AG04450 (cell line): ENCODE measurements around the gene CGB7. TPM values are rescaled to one million over a fixed set of nuclear protein-coding genes. Genes with fewer than 3 reads are reported as not detected.
A peak's percentile ranks its signal among the peaks of the same experiment; 100 is the strongest.

ENCODE experiments used
- CTCF ChIA-PET: fragments of 300-600, 350-600 bp; formaldehyde crosslinking; extraction: SDS; loops from one replicate; lab custom pipeline; 2022; ENCODE audit warnings: antibody characterized with exemption, inconsistent platforms; lab: Charles Lee
- POLR2A ChIA-PET: fragments of 350-600 bp; formaldehyde crosslinking; extraction: SDS; loops from one replicate; lab custom pipeline; 2021; ENCODE audit warnings: antibody characterized with exemption, inconsistent platforms; lab: Yijun Ruan, JAX
- DNase-seq: peaks from one replicate; pipeline ENCODE4 v3.0.0-alpha.2; 2011; ENCODE audit warnings: low read depth, low spot score
- H3K27ac ChIP-seq: one replicate; pipeline ENCODE4 v1.5.1; 2012; ENCODE audit warnings: low read depth, low read length, control low read depth
- H3K27me3 ChIP-seq: one replicate; pipeline ENCODE4 v1.6.0; 2012; ENCODE audit warnings: low read length; ENCODE audit not compliant: control insufficient read depth, insufficient read depth
- H3K4me3 ChIP-seq: 2 replicates; pipeline ENCODE4 v1.5.1; 2011; ENCODE audit warnings: mild to moderate bottlenecking, low read depth, low read length, control low read depth
- H3K9me3 ChIP-seq: 2 replicates; pipeline ENCODE4 v1.5.1; 2012; ENCODE audit warnings: low read length; ENCODE audit not compliant: control insufficient read depth, insufficient read depth
- polyA plus RNA-seq: library from polyadenylated mRNA; depleted of rRNA; stranded (reverse); fragments of >200 nt; gene quantifications from 2 replicates; pipeline ENCODE4 v1.2.3, GENCODE V29; 2011
- TF ChIP-seq, protein P1 (sequence below): IDR thresholded peaks from 2 replicates; pipeline ENCODE4 v1.5.1; 2011; ENCODE audit warnings: low read depth, low read length, control low read depth, inconsistent platforms

CGB7 gene
- polyA plus RNA-seq, 1 experiment, result 0.42 TPM

DNA sequence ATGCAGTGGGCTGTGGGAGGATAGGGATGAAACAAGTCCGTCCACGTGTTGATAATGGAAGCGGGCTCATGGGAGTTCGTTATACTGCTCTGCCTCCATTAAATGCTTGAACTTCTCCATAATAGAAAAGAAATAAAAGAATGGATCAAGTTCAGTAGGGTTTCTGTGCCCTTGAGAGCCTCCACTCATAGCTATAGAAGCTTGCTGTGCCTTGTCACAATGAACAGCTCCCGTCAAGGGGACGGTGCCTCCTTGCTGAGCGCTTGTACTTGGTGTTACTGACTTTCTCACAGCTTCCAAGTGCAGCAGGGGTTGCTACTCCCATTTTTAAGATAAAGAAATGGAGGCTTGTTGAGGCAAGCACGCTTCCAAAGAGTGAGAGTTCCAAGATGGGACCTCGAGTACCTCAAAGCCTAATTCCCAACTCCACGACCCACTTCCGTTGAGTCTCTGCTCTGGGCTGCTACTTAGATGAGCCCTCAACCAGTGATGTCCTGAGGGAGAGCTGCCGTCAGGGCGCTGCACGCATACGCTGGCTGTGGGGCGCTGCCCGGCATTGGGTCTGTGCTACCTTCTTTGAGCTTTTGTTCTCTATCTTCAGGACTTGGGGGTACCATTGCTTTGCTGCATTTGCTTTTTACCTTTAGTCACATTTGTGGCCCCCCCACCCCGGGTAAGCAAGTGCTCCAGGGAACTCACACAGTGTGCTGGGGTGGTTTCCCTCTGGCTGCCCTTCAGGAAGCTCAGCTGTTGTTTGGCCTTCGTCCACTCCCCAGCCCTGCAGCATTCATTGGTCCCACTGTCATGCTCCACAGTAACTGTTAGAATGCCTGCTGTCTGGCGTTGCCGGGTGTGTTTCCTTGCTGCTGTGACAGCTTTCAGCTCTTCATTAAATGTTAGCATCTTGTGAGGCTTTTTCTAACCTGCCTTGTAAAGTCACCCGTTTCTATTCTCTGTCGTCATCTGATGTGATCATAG lies 37.2 kb upstream of the CGB7 start:
- ChIA-PET CTCF (interaction anchor here (0.7 to 2.2 kb wide), 6 partner anchors 10 to 334 kb away, joined by 3 to 12 read pairs (median 4); no protein-coding TSS in a partner anchor), POLR2A (interaction anchor here (0.7 kb wide), 1 partner anchor 16 kb away, joined by 3 read pairs; no protein-coding TSS in a partner anchor)
- Histone ChIP-seq H3K4me3 (no peak overlapping the region), H3K9me3 (no peaks in the 10 kb centered on the region), H3K27ac (no peak overlapping the region), H3K27me3 (no peaks in the 10 kb centered on the region)
- TF ChIP-seq, protein P1, sequence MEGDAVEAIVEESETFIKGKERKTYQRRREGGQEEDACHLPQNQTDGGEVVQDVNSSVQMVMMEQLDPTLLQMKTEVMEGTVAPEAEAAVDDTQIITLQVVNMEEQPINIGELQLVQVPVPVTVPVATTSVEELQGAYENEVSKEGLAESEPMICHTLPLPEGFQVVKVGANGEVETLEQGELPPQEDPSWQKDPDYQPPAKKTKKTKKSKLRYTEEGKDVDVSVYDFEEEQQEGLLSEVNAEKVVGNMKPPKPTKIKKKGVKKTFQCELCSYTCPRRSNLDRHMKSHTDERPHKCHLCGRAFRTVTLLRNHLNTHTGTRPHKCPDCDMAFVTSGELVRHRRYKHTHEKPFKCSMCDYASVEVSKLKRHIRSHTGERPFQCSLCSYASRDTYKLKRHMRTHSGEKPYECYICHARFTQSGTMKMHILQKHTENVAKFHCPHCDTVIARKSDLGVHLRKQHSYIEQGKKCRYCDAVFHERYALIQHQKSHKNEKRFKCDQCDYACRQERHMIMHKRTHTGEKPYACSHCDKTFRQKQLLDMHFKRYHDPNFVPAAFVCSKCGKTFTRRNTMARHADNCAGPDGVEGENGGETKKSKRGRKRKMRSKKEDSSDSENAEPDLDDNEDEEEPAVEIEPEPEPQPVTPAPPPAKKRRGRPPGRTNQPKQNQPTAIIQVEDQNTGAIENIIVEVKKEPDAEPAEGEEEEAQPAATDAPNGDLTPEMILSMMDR, result no peak
- DNase-seq, result no peak

DNA sequence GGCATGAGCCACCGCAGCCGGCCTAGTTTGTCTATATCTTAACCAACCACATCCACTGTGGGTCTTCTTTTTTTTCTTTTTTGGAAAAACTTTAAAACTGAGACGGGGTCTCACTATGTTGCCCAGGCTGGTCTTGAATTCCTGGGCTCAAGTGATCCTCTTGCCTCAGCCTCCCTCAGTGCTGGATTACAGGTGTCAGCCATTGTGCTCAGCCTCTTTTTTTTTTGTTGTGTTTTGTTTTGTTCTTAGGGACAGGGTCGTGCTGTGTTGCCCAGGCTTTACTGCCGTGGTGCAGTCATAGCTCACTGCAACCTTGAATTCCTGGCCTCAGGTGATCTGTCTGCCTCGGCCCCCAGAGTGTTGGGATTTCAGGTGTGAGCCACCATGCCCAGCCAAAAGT lies 35.1 kb upstream of the CGB7 start:
- no peak for DNase-seq

DNA sequence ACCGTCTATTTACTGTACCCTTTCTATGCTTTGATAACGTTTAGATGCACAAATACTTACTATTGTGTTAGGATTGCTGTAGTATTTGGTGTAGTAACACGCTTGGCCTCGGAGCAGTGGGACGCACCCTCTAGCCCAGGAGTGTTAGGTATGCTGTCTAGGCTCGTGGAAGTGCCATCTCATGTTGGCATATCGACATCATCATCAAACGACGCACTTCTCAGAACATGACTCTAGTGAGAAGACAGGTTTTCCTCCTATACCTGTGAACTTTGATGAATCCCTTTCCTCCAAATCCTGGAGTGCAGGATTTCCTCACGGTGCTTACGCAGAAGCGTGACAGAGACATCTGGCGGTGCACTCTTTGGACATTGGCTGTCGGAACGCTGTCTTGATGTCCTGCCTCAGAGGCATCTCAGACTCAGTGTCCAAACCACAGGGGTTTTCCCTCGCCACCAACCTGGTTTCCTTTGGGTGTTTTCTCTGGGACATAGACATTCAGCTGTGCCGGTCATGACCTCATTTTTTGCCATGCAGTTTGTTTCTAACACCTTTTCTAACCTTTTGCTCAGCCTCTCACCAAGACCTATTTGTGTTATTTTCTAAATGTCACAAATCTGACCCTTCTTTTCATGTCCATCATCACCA lies 34.0 kb upstream of the CGB7 start:
- Histone ChIP-seq H3K27ac (no peak overlapping the region), H3K9me3 (no peaks in the 10 kb centered on the region), H3K4me3 (no peak overlapping the region), H3K27me3 (no peaks in the 10 kb centered on the region)
- POLR2A ChIA-PET, result no interaction called here
- DNase-seq, result no peak
- TF ChIP-seq, protein P1, result no peak
- CTCF ChIA-PET, result interaction anchor here (0.6 kb wide), 1 partner anchor 209 kb away, joined by 4 read pairs; no protein-coding TSS in a partner anchor

More for the DNA sequence above, 35.1 kb upstream of the CGB7 start:
- Histone ChIP-seq H3K27ac (no peak overlapping the region), H3K4me3 (no peak overlapping the region), H3K9me3 (no peaks in the 10 kb centered on the region), H3K27me3 (no peaks in the 10 kb centered on the region)
- TF ChIP-seq, protein P1, result no peak
- ChIA-PET POLR2A (no interaction called here), CTCF (interaction anchor here (1.5 kb wide), 1 partner anchor 134 kb away, joined by 4 read pairs; no protein-coding TSS in a partner anchor)

DNA sequence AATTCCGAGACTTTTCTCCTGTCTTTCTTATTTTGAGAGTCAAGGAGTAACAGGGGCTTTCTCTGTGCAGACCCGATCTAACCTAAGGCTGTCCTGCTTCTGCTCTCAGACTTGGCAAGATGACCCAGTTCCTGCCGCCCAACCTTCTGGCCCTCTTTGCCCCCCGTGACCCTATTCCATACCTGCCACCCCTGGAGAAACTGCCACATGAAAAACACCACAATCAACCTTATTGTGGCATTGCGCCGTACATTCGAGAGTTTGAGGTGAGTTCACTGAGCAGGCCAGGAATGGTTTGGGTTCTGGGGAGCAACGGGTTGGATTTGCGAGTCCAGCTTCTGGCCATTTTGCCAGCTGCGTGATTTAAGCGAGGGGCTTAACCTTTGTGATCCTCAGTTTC lies 28.7 kb upstream of the CGB7 start:
- no peak for DNase-seq
- POLR2A ChIA-PET, result interaction anchor here (0.6 to 1.0 kb wide), 3 partner anchors 12 to 1819 kb away, joined by 3 to 6 read pairs (median 4); no protein-coding TSS in a partner anchor
- no peak overlapping the region for H3K27ac ChIP-seq
- H3K9me3 ChIP-seq, result peaks cover 3% of the 10 kb centered on the region; the same call in 1 of the 2 replicates
- CTCF ChIA-PET, result interaction anchor here (0.6 to 2.4 kb wide), 3 partner anchors 12 to 60 kb away, joined by 3 to 21 read pairs (median 6); no protein-coding TSS in a partner anchor
- H3K27me3 ChIP-seq, result no peaks in the 10 kb centered on the region
- TF ChIP-seq, protein P1, result no peak
- peak overlapping the region; percentile 96 for H3K4me3 ChIP-seq
